BJ (cell line): ENCODE results near the gene CPB2. TPM values are rescaled to one million over a fixed set of nuclear protein-coding genes. Genes with fewer than 3 reads are reported as not detected.

ENCODE experiments used
- CTCF ChIA-PET: fragments of 350-600 bp; formaldehyde crosslinking; extraction: SDS; loops from one replicate; lab custom pipeline; 2021; ENCODE audit warnings: antibody characterized with exemption, inconsistent platforms; lab: Yijun Ruan, JAX
- POLR2A ChIA-PET: fragments of 300-600 bp; sonication (Branson Sonifier 250); formaldehyde crosslinking; extraction: SDS; loops from one replicate; lab custom pipeline; 2021; ENCODE audit warnings: antibody characterized with exemption; lab: Charles Lee
- DNase-seq: peaks from one replicate; pipeline ENCODE4 v3.0.0-alpha.2; 2011; ENCODE audit warnings: low read depth
- H3K27me3 ChIP-seq: 2 replicates; pipeline ENCODE4 v1.6.0; 2011; ENCODE audit warnings: low read length; ENCODE audit not compliant: control insufficient read depth, insufficient read depth
- H3K36me3 ChIP-seq: 2 replicates; pipeline ENCODE4 v1.5.1; 2011; ENCODE audit warnings: low read length; ENCODE audit not compliant: control insufficient read depth, insufficient read depth
- H3K4me3 ChIP-seq: 2 replicates; pipeline ENCODE4 v1.5.1; 2011; ENCODE audit warnings: low read depth, mild to moderate bottlenecking, control low read depth, low read length
- polyA plus RNA-seq: library from polyadenylated mRNA; depleted of rRNA; stranded (reverse); fragments of >200 nt; gene quantifications from 2 replicates; pipeline ENCODE4 v1.2.3, GENCODE V29; 2011
- TF ChIP-seq, protein P1 (sequence below): IDR thresholded peaks from 2 replicates; pipeline ENCODE4 v1.5.1; 2011; ENCODE audit warnings: low read depth, mild to moderate bottlenecking, control low read depth, inconsistent platforms, low read length, moderate library complexity; ENCODE audit not compliant: insufficient read depth

Gene CPB2
- polyA plus RNA-seq, 1 experiment = not detected

DNA sequence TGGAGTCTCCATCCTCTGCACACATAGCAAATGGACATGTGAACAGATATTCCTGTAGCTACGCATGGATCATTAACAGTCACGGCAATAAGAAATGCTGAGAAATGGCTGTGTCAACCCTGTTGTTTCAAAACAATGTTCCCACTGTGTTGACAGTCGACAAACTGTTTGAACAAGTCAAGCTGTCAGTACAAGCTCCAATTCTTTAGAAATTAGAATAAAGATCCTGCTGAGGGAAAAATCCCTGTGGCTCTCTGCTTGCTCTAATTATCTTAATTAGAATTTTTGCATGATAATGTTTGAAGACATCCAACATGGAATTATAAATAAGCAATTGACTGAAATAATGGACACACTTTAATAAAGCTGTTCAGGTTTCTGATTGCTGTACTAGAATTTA lies 37.9 kb upstream of the CPB2 start:
- CTCF ChIA-PET = interaction anchor here (1.3 to 7.3 kb wide), 4 partner anchors 16 to 335 kb away, joined by 3 to 31 read pairs (median 5); no protein-coding TSS in a partner anchor
- H3K4me3 ChIP-seq = no peak overlapping the region
- DNase-seq = no peak
- no peaks in the 10 kb centered on the region for H3K36me3 ChIP-seq
- no peaks in the 10 kb centered on the region; the same call in 1 of the 2 replicates for H3K27me3 ChIP-seq
- TF ChIP-seq, protein P1, sequence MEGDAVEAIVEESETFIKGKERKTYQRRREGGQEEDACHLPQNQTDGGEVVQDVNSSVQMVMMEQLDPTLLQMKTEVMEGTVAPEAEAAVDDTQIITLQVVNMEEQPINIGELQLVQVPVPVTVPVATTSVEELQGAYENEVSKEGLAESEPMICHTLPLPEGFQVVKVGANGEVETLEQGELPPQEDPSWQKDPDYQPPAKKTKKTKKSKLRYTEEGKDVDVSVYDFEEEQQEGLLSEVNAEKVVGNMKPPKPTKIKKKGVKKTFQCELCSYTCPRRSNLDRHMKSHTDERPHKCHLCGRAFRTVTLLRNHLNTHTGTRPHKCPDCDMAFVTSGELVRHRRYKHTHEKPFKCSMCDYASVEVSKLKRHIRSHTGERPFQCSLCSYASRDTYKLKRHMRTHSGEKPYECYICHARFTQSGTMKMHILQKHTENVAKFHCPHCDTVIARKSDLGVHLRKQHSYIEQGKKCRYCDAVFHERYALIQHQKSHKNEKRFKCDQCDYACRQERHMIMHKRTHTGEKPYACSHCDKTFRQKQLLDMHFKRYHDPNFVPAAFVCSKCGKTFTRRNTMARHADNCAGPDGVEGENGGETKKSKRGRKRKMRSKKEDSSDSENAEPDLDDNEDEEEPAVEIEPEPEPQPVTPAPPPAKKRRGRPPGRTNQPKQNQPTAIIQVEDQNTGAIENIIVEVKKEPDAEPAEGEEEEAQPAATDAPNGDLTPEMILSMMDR = no peak
- POLR2A ChIA-PET = no interaction called here

DNA sequence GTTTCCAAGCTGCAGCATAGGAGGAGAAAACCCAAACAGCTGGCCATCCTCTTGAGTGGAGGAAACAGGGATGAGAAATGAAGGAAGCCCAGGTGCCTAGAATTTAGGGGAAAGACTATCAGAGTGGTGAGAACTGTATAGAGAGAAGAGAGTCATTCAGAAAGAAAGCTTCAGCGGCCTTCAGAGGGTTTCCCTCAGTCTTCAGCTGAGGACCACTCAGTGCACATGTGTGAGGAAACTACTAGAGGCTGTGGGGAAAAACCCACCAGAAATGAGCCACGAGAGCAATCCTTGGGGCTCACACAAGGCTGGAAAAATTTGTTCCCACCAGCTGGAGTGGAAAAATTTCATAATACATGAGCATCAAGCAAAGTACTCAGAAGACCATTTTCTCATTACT lies 35.2 kb upstream of the CPB2 start:
- H3K36me3 ChIP-seq = no peaks in the 10 kb centered on the region
- TF ChIP-seq, protein P1 = no peak
- H3K4me3 ChIP-seq = no peak overlapping the region
- no peaks in the 10 kb centered on the region; the same call in none of the 2 replicates for H3K27me3 ChIP-seq
- DNase-seq = no peak
- CTCF ChIA-PET = interaction anchor here (1.0 to 7.3 kb wide), 5 partner anchors 8 to 20 kb away, joined by 3 to 31 read pairs (median 3); no protein-coding TSS in a partner anchor
- POLR2A ChIA-PET = no interaction called here

DNA sequence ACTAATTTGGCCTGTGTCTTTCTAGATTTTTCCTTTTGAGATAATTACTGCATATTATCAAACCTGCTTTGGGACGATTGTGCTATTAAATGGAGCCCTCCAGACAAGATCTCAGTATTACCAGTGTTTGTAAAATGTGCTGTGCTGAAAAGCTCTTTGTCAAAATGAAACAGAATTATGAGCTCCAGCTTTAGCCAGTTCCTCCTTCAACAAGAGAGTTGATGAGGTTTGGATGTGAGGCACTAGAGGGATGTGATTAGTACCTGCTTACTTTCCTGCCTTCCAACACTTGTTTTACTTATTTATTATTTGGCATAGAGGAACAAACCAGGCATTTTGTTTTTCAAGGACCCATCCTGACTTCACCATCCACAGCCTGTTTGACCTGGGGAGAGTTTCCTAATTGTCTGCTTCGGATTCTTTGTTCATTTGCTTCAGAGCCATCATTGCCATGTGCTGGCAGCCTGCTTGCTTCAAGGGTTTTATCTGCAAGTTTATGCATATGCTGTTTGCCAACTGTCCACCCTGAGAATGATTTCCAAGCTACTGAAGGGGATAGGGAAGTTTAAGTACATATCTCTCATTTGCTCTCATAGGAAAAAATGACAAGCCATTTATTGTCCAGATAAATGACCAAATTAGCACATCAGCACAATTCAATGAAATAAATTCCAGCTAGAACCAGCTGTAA lies 32.9 kb upstream of the CPB2 start:
- DNase-seq = no peak
- H3K27me3 ChIP-seq = no peaks in the 10 kb centered on the region; the same call in none of the 2 replicates
- POLR2A ChIA-PET = no interaction called here
- H3K4me3 ChIP-seq = no peak overlapping the region
- CTCF ChIA-PET = interaction anchor here (1.4 kb wide), 1 partner anchor 330 kb away, joined by 3 read pairs; no protein-coding TSS in a partner anchor
- H3K36me3 ChIP-seq = no peaks in the 10 kb centered on the region
- TF ChIP-seq, protein P1 = no peak

DNA sequence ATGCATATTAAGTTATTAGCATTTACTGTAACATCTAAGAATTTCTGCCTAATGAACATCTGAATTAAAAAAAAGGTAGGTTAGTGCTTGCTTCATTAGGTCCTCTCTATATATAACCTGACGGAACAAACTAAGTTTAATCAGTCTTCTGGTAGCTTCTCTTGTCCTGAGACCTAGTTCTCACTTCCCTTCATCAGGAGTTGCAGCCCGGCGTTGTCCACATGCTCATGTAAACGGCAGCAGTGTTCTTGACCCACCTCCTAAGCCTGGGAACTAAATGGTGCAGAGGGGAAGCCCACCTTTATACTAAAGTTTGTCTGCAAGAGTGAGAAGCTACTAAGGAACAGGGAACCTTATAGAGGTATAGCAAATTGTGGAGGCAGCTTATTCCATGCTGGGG lies 31.9 kb upstream of the CPB2 start:
- CTCF ChIA-PET = interaction anchor here (1.2 to 1.4 kb wide), 2 partner anchors 10 to 329 kb away, joined by 3 to 5 read pairs; no protein-coding TSS in a partner anchor

DNA sequence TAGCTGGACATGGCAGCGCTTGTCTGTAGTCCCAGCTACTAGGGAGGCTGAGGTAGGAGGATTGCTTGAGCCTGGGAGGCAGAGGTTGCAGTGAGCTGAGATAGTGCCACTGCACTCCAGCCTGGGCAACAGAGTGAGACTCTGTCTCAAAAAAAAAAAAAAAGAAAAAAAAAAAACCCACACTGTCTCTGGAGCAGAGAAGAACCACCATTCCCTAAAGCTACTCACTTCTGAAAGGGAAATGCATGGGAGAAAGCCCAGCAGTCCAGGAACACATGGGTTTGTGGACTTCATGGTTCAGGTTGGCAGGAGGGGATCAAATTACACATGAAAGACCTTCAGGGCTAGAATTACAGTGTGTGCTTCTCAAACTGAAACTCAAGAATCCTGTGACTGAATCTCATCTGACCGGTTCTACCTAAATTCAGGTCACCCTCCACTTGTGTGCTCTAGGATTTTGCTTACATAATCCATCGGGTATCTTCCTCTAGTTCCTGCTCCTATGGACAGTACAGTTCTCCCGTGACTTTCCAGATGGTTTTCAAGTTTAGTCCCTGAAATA lies 30.2 kb upstream of the CPB2 start:
- TF ChIP-seq, protein P1 = no peak
- POLR2A ChIA-PET = no interaction called here
- Histone ChIP-seq H3K4me3 (no peak overlapping the region), H3K36me3 (no peaks in the 10 kb centered on the region), H3K27me3 (no peaks in the 10 kb centered on the region; the same call in none of the 2 replicates)
- DNase-seq = no peak
- CTCF ChIA-PET = interaction anchor here (0.8 to 1.9 kb wide), 2 partner anchors 25 to 512 kb away, joined by 3 to 4 read pairs; no protein-coding TSS in a partner anchor

More for the DNA sequence above, 31.9 kb upstream of the CPB2 start:
- TF ChIP-seq, protein P1 = no peak
- POLR2A ChIA-PET = no interaction called here
- DNase-seq = no peak
- Histone ChIP-seq H3K4me3 (no peak overlapping the region), H3K36me3 (no peaks in the 10 kb centered on the region), H3K27me3 (no peaks in the 10 kb centered on the region; the same call in none of the 2 replicates)
